ENCODE results near the gene CFAP54.
A peak's percentile ranks its signal among the peaks of the same experiment; 100 is the strongest.
"Not testable (repeated sequence)": the region's sequence is repeated elsewhere in the genome, so short reads cannot be mapped to it uniquely, and the experiment has no call there.

The CFAP54 gene, protein sequence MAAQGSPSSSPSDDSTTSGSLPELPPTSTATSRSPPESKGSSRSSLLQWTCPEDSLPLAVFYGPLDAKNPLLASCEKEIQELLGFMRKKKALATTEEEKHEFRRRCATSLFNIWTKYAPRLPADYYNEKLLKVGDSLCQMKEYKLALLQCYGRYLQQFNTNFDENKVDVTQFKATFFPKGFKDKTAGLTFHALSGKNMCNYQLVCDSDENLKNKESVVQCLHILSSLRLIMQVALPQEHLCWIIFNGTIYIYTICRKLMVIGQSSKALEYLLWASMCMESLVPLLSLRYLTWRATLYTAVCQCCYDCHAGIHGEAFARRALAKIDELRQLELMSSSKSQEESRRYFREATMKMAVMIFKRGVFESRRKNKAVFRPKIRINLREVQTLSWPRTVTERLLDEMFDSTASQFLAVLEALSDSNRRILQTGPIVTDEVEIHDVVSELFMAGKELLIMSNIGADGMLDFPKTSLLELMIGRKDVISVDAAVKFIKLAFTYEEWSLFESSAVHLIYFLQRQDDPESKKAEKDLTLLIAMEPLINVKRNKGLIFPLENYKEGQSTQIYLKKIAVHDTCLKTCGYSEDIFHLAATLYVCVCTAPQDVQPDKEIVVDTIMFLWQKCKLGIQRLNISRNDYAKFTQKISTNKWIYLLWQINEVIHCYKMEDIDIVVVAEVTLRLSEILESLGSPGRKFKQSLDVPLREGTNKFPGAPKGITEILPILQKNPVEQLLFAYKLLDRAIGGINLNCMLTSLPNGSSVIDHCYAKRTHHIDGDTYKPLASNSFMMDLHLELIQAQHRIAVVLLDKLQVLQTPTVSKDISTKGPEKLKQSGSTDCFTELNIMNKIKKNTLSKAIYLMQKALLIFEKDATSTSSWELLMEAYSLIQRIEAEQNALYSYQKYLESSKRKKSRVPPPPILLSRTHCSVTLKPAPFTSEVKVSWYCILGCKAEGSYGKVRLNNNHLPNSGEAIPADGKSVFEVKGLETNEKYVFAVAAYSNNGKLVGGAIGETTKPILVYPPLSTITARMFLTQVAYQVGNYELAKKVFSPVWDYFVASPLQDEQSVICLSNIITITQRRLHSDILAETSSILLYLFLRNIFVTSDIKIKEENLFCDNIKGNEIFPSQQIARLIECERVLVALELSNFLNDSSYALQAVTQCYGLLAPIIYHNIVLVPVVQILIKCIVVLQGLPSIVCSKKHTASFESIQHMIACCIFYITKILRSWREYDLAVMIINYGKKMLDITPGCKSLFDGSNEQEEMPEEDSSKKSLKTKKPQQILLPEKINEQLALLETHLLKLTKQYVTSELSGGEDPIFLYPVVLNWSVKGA (N-terminal part only)

DNA sequence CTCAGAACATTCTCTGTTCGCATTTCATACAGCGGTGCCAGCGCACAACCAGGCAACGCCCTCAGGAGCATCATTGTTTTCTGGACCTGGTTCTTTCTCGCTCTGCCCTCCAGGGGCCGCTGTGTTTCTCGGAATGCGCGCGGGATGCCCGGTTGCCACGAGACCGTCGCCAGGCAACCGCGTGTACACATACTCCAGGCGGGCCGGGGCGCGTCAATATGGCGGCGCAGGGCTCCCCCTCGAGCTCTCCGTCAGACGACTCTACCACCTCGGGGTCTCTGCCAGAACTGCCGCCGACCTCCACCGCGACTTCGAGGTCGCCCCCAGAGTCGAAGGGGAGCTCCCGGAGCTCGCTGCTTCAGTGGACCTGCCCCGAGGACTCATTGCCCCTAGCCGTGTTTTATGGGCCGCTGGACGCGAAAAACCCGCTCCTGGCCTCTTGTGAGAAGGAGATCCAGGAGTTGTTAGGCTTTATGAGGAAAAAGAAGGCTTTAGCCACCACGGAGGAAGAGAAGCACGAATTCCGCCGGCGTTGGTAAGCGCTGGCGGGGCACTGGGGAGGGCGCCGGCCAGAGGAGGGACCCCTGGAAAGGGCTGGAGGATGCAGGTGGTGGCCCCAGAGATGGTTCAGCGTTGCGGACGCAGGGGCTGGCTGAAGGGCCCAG is at the start of gene CFAP54:
CFAP54 (plus strand) TSS at position 186 of the 665 bp plus-strand sequence; CDS start at position 219, 33 bp downstream.
- DNase-seq (ENCODE audit: low spot score): peak; percentile 98

DNA sequence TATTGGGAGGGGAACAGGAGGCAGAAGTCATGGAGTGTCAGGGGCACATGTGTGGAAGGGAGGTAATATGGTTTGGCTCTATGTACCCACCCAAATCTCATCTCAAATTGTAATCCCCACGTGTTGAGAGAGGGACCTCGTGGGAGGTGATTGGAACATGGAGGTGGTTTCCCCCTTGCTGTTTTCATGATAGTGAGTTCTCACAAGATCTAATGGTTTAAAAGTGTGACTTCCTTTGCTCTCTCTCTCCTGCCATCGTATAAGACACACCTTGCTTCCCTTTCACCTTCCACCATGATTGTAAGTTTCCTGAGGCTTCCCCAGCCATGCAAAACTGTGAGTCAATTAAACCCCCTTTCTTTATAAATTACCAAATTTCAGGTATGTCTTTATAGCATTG is 47.6 kb upstream of the CFAP54 start:
- peak; percentile 26 for DNase-seq (ENCODE audit: low spot score)

DNA sequence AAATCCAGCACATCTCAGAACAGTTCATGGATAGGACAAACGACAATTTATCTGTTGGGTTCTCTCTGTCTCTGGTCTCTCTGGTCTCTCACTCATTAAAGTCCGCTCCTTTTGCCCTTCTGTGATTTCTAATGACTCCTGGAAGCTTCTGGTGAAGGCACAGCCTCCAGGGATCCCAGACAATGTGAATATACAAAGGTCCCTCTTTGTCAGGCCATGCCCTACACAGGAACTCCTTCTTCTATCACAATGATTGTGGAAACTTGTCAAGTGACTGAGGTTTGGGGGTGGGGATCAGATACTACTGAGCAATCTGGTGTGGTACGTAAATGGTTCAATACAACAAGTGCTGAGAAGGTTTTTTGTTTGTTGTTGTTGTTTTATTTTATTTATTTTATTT is 46.5 kb upstream of the CFAP54 start:
- DNase-seq (ENCODE audit: low spot score): no peak

DNA sequence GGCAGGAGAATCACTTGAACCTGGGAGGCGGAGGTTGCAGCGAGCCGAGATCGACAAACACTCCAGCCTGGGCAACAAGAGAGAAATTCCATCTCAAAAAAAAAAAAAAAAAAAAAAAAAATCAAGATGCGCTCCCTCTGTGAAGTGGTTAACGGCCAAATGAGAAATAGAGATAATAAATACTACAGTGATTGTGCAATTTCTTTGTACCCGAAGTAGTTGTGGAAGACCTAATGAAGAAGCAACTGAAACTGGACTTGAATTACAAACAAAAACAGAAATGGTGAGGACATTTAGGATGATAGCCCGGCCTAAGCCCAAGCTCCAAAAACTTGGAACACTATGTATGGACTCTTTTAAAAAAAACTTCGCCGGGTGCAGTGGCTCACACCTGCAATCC is 45.0 kb upstream of the CFAP54 start:
- no peak for DNase-seq (ENCODE audit: low spot score)

DNA sequence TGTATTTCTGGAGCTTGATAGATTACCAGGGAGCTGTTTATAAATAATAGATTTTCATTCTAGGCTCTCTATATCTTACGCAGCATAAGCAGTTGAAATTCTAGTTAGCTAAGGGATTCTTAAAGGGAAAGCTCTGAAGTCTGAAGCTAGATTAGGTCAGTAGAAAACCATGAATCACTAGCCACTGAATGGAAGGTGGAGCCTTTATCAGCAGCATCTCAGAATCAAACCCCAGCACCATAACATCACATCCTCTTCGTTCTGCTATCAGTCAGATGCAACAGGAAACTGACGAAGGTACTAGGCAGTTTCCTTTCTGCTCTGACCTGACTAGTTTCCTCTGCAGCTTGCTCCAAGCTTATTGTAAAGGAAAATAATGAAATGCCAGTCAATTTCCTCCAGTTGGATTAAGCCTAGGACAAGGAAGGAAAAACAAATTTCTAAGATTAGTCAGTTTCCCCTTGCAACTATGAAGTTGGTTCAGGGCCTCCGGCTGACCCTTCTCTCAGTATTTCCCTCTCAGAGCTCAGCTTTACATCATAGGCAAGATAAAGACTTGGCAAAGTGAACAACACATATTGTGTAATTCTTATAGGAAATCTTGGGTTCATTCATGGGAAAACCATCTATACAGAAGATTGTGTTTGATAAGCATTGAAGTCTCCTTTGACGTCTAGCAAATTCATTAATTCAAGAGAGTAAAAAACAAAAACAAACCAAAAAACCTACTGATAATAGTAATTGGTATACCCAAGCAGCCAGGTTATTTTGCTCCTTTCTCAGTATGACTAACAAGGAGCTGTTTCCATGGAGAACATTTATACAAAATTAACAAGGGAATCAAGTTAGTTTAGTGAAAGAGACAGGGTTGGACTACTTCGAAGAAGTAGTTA is 43.4 kb upstream of the CFAP54 start:
- peak; percentile 90 for DNase-seq (ENCODE audit: low spot score)

DNA sequence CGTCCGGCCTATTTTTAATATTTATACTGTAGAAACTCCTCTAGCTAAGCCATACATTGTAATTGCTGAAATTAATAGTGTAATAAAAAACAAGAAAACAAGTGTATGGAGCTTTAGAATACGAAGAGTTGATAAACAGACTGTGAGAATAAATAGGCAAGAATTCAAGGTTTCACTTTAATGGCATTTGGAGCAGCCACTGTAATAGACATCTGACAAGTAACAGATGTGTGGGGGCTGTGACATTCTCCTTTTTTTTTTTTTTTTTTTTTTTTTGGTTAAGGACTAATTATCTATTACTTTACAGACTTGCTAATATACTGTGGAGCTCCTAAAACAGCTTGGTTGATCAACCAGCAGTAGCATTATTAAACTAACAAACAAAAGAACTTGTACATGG is 42.1 kb upstream of the CFAP54 start:
- no peak for DNase-seq (ENCODE audit: low spot score)

DNA sequence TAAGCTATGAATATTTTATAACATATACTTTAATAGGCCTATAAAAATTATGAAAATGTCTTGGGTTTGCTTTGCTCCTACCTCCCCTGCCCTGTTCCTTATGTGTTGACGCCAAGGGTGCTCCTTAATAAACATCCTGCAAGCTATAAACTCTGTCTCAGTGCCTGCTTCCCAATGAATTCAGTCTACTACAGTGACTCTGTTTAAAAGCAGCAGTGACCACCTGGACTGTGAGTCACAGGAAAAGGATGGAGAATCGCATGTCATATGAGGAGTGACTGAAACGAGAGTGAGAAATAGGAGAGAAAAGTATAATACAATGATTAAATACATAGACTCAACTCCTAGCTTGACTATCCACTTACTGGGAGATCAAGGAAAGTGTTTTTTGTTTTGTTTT is 41.1 kb upstream of the CFAP54 start:
- no peak for DNase-seq (ENCODE audit: low spot score)

DNA sequence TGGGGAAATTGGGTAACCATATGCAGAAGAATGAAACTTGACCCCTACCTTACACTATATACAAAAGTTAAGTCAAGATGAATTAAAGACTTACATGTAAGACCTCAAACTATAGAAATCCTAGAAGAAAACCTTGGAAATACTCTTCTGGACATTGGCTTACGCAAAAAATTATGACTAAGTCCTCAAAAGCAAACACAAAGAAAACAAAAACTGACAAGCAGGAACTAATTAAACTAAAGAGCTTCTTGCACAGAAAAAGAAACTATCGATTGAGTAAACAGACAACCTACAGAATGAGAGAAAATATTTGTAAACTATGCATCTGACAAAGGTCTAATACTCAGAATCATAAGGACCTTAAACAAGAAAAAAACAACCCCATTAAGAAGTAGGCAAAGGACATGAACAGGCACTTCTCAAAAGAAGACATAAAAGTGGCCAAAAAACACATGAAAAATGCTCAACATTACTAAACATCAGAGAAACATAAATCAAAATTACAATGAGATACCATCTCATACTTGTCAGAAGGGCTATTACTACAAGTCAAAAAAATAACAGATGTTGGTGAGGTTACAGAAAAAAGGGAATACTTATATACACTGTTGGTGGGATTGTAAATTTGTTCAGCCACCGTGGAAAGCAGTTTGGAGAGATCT is 37.0 kb upstream of the CFAP54 start:
- no peak for DNase-seq (ENCODE audit: low spot score)

DNA sequence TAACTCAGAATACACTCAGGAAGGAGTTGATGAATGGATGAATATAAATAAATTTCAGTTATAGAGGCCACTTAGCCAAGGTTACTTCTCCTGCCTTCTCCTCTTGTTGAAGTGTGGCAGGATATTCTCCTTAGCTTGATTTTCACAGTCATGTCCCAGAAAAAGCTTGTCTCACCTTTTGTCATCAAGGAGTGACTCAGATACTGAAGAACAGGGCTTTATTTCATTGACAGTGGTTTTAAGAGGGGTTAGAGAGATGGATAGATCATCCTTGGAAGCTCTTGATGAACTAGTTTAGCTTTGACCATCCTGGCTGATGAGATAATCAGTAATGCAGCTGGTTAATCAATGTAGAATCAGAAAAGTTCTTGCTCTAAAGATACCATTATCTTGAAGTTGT is 35.0 kb upstream of the CFAP54 start:
- DNase-seq (ENCODE audit: low spot score): no peak

DNA sequence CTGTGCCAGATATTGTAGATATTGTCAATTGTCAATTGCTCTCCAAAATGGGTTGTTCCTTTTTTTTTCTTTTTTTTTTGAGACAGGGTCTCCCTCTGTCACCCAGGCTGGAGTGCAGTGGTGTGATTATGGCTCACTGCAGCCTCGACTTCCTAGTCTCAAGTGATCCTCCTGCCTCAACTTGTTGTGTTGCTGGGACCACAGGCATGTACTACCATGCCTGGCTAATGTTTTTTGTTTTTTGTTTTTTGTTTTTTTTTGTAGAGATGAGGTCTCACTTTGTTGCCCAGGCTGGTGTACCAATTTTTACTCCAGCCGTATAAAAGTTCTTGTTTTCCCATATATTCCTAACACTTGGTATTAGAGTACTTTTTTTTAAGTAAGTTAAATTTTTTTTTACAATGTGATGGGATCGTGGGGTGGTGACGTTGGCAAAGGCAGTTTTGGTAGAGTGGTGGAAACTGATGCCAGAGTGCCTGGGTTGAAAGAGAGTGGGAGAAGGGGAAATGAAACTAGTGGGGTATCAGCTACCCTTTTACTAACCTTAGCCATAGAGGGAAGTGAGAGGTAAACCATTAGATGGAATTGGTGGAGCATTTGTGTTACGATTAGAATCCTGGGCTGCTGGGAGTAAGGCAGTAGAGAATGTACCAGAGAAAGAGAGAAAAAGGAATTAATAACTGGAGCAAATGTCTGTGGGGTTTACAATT is 33.0 kb upstream of the CFAP54 start:
- DNase-seq (ENCODE audit: low spot score): no peak

DNA sequence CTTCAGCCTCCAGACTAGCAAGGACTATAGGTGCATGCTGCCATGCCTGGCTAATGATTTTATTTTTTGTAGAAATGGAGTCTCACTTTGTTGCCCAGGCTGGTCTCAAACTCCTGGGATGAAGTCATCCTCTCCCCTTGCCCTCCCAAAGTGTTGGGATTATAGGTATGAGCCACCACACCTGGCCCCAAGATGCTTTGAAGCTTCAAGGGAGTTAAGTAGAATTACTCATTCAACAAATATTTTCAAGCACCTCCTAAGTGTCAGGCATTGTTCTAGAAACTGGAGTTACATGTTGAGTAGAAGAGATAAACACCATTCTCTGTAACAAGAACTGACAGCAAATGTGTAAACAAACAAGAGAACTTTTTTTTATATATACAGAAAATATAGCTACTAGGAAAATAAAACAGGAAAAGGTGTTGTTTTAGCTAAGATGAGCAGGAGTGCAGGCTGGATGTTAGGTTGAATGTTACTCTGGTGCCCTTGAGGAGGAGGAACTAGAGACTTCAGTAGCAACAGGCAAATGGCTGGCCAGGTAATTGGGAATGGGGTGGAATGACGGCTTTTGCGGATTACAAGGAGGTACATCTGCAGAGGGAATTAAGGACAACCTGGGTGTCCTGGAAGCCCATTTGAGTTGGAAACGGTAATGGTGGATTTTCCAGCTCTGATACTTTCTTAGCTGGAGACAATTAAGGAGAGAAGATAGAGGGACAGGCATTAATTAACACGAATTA is 32.0 kb upstream of the CFAP54 start:
- no peak for DNase-seq (ENCODE audit: low spot score)

DNA sequence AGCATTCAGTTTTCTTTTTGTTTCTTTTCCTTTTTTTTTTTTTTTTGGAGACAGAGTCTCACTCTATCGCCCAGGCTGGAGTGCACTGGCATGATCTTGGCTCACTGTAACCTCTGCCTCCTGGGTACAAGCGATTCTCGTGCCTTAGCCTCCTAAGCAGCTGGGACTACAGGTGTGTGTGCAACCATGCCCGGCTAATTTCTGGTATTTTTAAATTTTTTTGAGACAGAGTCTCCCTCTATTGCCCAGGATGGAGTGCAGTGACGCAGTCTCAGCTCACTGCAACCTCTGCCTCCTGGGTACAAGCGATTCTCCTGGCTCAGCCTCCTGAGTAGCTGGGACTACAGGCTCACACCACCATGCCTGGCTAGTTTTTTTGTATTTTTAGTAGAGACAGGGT is 30.1 kb upstream of the CFAP54 start:
- DNase-seq (ENCODE audit: low spot score): not testable (repeated sequence)

DNA sequence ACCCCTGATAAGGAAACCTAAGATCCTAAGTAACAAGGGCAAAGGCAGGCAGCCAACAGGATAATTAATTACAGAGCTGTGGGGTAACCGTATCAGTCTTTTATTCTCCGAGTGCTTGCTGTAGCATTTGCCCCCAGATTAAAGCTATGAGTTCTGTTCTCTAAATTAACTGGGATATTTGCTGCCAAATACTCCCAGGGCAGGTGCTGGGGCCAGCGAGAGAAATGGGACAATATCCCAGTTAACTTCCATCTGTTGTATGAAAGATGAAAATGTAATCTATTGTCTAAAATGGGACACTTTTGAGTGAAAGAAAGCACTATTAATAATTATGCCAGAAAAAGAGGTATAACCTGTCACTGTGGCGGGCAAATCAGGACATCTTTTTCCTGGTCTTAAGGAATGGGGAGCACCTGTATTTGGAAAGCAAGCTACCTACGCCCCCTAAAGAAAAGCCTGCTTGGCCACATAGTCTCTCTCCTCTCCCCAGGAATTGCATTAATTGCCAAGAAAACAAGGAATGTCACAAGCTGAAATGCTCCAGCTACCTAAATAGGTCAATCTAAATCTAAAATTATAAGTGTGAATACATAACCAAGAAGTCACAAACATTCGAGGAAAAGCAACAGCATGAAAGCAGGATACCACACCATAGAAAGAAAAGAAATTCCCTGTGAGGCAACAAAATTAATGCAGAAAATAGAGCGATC is 26.7 kb upstream of the CFAP54 start:
- no peak for DNase-seq (ENCODE audit: low spot score)

DNA sequence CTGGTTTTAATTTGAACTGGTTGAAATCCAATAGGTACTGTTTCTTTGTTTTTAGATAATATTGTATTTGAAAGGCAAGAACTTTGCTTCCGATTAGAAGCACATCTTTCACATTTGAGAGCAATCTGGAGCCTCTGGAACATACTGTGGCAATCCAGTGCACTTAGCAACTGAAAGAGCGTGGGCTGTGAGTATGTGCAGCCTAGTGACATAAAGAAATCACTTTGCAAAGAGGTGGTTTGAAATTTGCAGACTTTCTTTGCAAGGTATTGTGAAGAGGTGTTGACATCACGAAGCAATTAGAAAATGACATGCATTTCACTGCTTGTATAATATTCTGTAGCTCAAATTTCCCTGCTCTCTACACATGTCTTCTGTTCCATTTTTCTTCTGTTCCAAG is 23.5 kb upstream of the CFAP54 start:
- DNase-seq (ENCODE audit: low spot score): no peak

DNA sequence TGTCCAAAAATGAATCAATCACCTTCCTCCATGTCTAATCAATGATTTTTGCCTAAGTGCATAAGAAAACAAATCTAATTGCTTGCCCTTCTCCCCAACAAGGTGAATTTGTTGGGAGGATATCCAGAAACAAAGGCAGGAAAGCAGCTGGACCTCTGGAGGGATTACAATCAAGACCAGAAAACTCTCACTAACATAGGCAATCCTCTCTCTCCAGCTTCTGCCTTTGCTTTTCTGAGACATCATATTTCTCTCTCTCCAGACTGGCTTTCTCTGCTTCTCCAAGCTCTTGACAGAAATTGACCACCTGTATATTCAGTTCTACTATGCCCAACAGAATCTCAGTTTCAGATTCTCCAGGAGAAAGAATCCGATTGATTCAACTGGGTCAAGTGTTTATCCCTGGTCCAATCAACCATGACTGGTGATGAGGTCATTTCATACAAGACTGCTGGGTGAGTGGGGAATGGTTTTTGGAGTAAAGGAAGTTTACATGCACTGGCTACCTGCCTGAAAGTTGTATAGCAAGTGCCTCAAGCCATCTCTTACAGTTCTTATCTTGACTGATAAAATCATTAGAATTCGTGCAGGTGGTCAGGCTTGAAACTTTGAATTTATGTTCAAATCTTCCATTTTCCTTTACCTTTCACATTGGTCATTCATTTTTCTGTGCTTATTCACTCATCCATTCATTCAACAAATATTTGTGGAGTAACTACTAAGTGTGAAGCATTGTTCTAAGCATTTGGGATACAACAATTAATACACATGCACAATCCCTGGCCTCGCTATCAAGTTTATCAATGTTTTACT is 22.2 kb upstream of the CFAP54 start:
- DNase-seq (ENCODE audit: low spot score): no peak

DNA sequence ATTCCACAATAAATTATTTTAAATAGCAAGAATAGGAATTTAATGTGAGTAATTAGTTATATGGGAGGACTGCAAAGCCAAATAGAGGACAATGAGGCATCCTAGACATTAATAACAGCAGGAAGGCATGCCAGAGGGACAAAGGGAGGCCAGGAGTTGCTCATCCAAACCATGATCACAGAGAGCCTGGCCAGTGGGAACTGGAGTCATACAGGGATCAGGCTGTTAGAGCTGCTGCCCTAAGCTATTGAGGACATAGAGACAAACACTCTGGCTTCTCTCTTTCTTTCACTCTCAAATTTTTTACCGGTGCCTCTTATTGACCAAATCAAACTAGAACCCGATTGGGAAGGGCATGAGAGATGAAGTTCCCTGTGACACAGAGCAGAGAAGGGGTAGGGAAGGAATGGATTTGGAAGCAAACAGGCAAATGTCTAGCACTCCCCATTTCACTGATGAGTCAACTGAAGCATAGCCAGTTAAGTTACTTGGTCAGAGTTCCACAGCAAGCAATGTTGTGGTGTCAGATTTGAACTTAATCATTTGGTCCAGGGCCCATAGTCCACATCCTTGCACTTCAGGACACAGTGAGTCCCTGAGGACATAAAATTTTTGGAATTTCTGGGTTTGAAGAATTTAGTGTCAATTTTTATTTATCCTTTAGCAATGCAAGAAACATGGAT is 17.9 kb upstream of the CFAP54 start:
- no peak for DNase-seq (ENCODE audit: low spot score)

DNA sequence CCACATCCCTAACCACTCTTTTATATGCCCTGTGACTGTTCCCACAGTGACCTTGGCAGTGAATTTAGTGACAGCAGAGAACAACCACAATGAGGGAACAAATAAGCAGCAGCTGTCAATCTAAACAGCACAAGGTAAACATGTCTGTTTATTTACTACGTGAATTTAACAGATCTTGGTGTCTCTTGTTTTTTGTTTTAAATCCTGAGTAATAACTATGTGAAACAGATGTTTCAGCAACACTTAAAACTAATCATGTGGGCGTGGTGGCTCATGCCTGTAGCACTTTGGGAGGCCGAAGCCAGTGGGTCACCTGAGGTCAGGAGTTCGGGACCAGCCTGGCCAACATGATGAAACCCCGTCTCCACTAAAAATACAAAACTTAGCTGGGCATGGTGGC is 17.0 kb upstream of the CFAP54 start:
- no peak for DNase-seq (ENCODE audit: low spot score)
